GM18511 (cell line): Measurements from ENCODE around the gene CHD9NB.
"Not testable (repeated sequence)": the region's sequence is repeated elsewhere in the genome, so short reads cannot be mapped to it uniquely, and the experiment has no call there.

ENCODE experiments used
- ATAC-seq: cut with Tn5 transposase; IDR thresholded peaks from one replicate; pipeline ENCODE4 v1.9.1; 2021; ENCODE audit warnings: mild to moderate bottlenecking, moderate library complexity; ENCODE audit not compliant: unreplicated experiment

The CHD9NB gene

DNA sequence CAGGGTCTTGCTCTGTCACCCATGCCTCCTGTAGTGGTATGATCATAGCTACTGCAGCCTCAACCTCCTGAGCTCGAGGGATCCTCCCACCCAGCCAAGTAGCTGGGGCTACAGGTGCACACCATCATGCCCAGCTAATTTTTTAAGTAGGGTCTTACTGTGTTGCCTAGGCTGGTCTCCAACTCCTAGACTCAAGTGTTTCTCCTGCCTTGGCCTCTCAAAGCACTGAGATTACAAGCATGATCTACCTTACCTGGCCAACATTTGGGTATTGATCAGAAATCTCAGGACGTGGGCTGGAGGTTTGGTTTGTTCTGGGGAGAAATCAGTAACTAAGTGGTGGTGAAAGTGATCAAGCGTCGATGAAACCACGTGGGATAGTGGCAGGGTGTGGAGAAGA lies 6.2 kb upstream of the CHD9NB start:
- no peak for ATAC-seq

DNA sequence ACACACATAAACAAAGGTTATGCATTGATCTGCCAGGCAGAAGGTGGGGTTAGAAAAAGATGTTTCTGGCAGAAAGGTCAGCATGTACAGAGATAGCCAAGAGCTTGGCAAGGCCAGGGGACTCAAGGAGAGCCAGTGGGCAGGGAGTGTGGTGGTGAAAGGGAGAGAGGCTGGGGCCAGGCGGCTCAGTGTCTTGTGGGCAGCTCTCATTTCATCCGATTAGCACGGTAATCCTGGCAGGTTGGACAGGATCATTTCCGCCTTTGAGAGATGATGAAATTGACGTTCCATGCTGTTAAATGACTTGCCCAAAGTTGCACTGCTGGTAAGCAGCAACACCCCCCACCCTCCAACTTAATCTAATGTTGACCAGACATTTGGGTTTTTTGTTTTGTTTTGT lies 5.7 kb upstream of the CHD9NB start:
- ATAC-seq, result no peak

DNA sequence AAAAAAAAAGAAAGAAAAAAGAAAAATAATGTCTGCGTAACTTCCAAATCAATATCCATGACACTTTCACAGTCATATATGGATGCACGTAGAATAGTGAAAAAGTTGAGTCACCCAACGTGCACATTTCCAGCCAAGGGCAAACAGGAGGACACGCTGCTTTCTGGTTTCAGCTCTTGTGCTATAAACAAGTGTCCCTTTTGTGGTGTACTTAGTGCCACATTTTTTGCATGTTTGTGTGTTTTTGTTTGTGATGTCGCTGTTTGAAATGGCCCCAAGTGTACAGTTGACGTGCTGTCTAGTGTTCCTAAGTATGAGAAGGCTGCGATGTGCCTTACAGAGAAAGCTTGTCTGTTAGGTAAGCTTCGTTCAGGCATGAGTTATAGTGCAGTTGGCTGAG lies 5.0 kb upstream of the CHD9NB start:
- no peak for ATAC-seq

DNA sequence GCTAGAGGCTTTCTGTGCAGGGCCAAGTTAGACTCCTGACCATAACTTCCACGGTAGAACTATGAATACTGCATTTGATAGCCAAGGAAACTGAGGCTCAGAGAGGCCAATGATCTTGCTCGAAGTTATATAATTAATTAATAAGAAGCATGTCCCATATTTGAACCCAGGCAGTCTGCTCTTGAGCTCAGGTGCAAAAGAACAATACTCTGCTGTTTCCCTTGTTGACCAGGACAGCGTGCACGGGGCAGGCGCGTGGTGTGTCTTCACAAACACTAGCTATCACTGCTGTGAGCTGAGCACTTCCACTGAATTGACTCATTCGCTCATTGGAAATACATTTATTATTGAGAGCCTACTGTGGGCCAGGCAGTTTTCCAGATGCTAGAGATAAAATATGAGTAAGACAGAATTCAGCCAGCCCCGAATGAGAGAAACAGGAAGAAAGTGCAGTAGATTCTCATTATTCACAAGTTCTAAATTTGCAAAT lies 3.7 kb upstream of the CHD9NB start:
- ATAC-seq, result no peak

DNA sequence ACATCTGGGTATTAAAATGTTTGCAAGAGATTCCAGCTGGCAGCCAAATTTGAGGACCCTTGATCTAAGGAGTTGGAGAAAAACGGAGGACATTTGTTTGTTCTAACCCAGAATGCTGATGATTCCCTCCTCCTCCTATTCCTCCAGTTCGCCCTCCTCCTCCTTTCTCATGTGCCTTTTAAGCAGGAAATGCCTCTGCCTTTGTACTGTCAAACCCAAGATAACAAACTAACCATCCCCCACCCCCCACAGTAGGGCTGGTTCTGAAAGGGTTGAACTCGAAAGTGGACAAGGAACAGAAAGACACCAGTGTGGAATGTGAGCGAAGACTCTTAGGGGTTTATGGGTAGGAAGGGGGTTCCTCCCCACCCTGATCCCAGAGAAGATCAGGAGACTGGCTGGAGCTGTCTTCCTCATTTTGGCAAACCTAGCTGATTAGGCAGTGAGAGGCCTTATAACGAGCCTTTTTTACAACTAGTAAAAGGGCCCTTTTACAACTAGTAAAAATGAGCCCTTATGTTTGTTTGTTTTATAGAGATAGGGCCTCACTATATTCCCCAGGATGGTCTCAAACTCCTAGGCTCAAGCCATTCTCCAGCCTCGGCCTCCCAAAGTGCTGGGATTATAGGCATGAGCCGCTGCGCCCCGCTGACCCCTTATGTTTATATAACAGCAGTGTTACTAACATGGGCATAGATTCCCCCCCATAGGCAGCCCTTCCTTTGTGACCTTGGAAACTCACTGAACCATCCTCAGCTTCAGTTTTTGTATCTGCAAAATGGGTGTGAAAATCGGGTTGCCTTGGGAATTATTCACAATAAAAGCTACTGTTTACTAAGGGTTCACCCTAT lies 3.1 kb upstream of the CHD9NB start:
- no peak for ATAC-seq

DNA sequence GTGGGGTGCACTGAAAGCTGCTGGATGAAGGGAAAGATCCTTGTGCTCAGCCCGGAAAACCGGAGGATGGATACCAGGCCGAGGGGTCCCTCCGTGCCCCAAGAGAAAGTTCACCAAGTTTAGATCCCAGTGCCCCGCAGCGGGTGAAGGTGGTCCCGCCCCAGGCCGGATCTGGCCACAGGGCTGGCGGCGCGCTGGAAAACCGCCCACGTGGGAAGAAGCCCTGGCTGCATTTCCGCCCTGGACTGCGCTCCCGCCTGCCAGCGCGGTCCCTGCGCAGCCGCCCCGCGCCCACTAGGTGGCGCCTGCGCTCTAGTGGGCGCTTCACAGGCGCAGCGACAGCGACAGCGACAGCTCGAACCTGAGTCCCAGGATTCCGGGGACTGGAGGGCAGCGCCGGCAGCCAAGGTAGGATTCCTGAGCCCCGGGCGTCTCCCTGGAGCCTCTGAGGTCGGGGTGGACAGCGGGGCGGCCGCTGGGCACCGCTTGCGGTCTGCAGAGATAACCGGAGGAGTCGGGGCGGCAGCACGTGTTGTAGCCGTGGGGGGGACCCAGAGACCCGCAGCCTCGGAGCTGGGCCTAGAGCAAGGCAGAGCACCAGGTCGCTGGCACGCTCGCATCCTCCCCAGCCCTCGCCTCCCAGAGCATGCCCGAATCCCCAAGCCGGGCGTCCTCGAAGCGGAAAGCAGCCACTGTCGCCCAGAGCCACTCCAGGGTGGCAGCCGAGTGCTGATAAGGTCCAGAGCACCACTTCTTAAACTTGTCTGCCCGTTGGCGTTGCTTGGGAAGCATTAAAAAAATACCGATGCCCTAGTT lies 2.2 kb upstream of the CHD9NB start, which contains the start of gene CHD9:
CHD9 (plus strand) TSS at position 322 of the 816 bp plus-strand sequence. CDS start 101,099 bp downstream, outside the sequence.
- peak; percentile 83 for ATAC-seq

DNA sequence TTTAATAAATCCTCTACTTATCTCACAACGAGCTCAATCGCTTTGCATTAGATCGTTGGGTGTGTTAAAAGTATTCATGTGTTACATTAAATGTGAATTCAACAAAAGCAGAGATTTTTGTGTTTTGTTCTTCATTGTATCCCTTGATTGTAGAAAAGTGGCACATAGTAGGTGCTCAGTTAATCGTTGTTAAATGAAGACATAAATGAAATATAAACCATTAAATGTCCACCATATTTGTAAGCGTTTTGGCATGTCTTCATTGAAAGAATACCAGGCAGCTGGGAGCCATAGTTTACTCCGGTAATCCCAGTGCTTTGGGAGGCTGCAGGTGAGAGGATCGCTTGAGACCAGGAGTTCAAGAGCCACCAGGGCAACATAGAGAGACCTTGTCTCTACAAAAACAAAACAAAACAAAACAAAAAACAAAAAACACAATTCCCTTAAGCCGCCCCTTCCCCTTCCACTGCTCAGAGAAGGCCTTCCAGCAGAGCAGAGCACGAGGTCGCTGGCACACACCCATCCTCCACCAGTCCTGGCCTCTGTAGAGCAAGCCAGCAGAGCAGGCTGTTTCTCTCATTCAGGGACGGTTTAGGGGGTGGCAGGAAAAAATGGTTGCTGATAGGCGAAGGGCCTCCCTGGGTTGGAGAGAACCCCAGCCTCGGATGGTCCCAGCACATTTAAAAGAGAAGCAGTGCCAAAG lies 1.4 kb upstream of the CHD9NB start:
- peak; percentile 56 for ATAC-seq

DNA sequence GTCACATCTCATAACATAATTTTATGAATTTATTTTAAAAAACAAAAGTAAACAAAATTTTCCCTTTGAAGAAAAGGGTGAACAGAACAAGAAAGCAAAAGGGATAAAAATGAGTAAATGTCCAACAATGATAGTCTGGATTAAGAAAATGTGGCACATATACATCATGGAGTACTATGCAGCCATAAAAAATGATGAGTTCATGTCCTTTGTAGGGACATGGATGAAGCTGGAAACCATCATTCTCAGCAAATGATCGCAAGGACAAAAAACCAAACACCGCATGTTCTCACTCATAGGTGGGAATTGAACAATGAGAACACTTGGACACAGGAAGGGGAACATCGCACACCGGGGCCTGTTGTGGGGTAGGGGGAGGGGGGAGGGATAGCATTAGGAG lies 1.4 kb downstream of the CHD9NB start:
- not testable (repeated sequence) for ATAC-seq

DNA sequence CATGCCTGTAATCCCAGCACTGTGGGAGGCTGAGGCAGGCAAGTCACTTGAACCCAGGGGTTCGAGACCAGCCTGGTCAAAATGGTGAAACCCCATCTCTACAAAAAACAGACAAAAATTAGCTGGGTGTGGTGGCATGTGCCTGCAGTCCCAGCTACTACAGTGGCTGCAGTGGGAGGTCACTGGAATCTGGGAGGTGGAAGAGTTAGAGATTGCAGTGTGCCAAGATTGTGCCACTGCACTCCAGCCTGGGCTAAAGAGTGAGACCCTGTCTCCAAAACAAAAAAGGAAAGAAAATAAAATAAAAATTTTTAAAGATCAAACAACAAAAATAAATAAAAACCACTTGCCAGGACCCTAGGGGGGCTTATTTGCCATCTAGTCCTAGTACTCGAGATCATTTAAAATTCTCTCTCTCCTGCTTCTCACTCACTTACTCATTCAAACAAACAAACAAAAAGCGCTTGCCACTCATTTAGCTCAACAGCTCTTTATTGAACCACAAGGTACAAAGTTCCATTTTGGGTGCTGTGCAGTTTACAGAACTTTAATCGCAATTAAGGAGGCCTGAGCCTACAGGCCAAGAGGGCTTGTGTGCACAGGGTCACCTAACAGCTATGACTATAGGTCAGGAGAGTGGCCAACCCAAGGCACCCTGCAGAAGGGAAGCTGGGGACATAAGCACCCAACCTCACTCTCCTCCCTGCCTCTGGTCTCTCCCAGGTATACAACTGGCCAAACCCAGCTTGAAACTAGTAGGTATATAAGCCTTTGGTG lies 4.4 kb downstream of the CHD9NB start:
- no peak for ATAC-seq

DNA sequence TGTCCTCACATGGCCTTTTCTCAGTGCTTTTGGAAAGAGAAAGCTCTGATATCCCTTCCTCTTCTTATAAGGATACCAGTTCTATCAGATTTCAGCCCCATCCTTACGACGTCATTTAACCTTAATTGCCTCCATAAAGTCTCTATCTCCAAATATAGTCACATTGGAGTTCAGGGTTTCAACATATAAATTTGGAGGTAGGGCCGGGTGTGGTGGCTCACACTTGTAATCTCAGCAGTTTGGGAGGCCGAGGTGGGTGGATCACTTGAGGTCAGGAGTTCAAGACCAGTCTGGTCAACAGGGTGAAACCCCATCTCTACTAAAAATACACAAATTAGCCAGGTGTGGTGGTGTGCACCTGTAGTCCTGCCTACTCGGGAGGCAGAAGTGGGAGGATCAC lies 5.2 kb downstream of the CHD9NB start:
- ATAC-seq, result not testable (repeated sequence)

DNA sequence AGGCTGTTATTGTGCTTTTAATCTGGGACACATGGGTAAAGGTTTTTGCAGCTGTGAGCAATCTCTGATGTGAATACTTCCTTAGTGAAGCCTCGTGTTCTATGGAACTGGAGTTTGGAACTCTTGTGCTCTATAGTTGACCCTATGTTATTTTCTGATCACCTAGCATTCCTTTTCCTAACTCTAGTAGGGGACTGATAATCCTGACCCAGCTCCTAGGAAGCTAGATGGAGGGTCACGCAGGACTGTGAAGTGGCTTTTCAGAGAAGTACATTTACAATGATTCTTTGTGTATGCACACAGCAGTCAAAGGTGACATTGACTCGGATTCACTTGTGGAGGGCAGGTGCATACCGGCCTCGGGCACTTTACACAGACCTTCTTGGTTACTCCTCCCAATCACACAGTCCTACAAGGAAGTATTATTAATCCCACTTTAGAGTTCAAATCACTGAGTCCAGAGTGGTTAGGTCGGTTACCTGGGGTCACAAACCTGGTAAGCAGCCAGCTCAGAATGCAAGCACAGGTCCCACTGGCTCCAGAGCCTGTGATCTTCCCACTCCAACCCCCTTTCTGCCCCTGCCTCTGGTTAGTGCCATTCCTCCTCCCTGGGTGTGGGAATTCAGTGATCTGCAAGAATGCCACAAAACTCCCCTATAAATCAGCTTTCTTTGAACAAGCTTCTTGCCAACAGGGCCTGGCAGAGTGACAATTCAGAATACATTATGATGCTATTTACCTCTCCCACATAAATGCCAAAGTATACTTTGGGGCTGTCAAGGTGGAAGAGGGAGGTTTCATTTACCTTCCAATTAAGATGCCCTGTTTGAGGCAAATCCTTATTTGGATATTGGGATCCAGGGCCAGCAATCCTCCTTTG lies 7.1 kb downstream of the CHD9NB start:
- no peak for ATAC-seq

DNA sequence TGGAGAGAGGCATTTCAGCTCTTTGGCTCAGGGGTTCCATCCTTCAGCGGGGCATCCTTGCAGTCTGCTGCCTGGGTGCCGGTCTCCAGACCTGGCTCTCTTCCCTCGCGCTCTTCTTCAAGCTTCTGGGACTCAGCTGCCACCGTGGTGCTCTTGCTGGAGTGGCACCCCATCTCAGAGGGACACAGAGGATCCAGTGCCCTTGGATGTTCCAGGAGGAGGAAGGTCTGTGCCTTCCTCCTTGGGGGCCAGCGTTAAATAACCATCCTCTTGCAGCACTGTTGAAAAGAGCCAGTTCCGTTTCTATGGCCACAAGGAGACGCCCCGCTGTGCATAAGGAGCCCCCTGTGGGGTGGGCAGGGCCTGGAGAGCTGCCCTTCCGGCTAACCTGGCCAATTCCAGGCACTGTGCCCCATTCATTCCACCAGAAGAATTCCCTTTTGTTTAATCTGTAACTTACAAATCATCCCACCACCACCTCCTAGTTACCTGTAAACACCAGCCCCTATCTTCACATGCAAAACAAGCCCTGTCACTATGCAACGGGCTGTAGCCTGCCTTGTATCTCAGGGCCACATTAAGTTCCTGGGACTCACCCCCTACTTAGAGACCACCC lies 8.6 kb downstream of the CHD9NB start:
- no peak for ATAC-seq

DNA sequence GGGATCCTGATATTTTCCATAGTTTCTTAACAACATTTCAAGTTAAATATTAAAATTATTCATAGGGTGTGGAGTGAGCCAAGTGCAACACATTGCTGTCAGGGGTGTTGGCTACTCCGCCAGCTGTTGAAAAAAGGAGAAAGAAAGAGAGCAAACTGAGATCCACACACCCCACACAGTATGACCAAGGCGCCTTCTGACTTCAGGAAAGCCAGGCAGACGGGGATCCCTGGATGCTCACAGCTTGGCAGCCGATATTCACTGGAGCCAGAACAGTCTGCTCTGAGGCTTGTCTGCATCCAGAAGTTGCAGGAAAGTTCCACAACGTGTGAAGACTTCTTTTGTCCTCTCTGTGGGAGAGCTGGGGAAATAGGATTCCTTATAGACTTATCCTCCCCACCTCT lies 9.3 kb downstream of the CHD9NB start:
- ATAC-seq, result no peak

DNA sequence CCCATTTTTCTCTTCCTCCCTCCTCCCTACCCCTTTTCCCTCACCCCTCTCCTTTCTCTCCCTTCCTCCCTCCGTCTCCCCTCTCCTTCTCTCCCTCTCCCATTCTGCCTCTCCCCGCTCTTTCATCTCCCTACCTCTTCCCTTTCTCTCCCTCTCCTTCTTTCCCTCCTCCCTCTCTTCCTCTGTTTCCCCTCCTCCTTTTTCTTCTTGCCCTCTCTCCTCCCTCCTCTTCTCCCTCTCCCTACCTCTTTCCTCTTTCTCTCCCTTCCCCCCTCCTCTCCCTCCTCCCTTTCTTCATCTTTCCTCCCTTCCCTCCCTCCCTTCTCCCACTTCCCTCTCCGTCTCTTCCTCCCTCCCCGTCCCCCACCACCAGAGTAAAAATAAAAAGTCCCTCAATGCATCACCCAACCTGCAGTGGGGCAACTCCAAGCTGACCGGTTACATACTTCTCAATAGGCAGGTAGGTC lies 10.4 kb downstream of the CHD9NB start:
- ATAC-seq, result no peak

DNA sequence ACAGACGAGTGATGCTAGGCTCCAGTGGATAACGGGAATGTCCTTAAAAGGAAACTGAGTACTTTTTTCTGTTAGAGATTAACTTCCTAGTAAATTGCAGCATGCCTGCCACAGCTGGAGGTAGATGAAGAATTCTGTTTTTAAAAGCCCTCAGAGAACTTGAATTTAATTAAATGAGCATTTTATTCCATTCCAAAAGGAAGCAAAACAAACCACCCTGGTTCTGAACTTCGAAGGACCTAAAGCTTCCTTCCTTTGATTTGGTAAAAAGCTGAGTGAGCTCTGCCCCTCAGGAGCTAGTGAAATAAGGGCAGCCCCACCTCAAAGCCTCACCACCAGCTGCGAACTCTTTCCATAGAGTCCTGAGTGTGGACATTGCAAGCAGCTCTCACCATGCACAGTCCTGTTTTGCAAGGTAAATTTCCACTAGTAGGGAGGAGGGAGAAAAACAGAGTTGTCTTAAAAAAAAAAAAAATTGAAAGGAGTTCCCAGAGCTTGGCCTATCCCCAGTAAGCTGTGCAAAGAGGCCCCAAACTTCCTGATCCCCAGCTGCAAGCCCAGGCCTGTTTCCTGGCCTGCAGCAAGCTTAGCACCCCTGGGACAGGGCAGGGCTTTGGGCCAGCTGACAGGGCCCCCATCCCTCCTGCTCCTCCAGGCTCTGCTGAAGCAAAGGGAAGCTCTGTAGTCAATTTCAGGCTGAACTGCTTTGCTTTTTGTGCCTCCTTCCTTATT lies 11.2 kb downstream of the CHD9NB start:
- ATAC-seq, result peak; percentile 66

DNA sequence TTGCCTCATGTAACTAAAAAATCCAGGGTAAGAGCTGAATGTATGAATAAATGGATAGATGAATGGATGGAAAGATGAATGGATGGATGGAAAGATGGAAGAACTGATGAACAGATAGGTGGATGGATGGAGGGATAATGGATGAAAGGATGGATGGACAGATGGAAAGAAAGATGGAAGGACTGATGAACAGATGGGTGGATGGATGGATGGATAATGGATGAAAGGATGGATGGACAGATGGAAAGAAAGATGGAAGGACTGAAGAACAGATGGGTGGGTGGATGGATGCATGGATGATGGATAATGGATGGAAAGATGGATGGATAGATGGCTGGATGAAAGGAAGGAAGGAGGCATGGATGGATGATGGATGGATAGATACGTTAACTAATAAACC lies 11.9 kb downstream of the CHD9NB start:
- ATAC-seq, result no peak

DNA sequence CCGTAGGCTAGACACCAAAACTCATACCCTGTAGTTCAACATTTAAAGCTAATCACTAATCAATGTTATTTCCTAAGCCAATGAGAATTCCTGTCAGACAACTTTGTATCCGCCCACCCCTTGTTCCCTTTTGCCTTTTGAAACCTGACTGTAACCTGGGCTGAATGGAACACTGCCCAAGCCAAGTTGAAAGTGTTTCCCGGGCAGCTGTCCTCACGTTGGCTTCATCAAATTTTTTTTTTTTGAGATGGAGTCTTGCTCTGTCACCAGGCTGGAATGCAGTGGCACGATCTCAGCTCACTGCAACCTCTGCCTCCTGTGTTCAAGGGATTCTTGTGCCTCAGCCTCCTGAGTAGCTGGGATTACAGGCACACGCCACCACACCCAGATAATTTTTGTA lies 16.0 kb downstream of the CHD9NB start:
- ATAC-seq, result not testable (repeated sequence)

DNA sequence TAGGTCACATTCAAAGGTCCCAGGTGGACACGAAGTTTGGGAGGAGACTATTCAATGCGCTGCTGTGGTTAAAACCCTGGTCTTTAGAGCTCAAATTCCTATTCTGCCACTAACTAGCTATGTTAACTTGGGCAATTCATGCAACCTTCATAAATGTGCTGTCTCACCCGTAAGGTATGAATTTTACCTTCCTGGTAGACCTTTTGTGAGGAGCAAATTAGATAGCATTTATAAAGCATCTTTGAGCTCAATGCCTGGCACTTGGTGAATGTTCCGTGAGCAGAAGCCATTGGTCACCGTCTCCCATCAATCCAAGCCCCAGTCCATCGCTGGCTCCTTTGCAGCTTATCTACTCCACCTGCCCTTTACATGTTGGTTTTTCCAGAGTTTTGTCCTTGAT lies 16.6 kb downstream of the CHD9NB start:
- no peak for ATAC-seq
